ENCODE results near the gene ERMP1.
"Not testable (repeated sequence)": the region's sequence is repeated elsewhere in the genome, so short reads cannot be mapped to it uniquely, and the experiment has no call there.

The ERMP1 gene

GRCh38 chr9:5817862-5818261 lies 15.1 kb downstream of the ERMP1 start:
- DNase-seq = no peak

DNA sequence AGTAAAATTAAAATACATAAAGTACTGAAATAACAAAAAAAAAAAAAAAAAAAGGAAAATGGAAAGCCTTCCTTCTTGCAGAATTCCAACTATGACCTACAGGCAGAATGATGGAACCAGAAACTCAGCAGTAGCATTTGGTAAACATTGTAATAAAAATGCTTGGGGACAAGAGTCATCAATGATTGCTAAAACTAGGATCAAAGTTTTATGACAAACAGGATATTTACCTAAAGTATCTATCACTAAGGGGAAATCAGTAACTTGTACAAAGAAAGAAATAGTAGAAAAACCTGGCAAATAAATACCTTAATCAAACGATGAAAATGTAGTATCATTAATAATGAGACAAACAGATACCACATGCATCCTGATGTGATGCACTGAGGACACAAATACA lies 17.5 kb downstream of the ERMP1 start:
- no peak for DNase-seq

DNA sequence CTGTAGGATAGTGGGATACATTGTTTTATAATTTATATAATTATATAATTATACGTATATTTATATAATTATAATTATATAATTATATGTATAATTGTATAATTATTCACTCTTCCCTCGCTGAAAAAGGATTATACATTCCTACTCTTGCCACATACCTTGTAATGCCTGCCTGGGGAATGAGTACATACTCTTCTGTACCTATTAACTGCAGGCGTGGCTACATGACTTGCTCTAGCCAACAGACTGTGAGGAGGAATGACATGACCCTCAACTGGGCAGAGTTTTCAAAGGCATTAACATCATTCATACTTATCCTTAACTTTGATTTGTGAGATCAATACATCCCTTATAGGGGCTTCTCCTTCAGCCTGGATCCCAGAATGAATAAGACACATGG lies 19.1 kb downstream of the ERMP1 start:
- DNase-seq = no peak

DNA sequence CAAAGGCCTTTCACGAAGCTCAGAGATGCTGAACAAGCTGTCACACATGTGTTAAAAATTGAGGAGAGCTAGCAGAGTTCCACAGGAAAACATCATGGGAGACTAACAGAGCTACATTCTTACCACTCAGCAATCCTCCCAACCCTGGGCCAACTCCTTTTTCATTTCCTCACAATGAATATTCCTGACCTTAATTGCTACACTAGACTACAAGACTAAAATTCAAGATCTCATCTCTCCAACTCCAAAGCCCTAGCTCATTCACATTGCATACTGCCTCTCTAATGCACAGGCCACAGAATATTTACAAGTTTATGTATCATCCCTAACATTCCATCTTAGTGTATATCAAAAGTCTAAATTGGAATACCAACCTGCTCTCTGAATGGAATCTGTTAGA lies 21.2 kb downstream of the ERMP1 start:
- no peak for DNase-seq

GRCh38 chr9:5805478-5805877 lies 27.4 kb downstream of the ERMP1 start:
- DNase-seq = no peak

DNA sequence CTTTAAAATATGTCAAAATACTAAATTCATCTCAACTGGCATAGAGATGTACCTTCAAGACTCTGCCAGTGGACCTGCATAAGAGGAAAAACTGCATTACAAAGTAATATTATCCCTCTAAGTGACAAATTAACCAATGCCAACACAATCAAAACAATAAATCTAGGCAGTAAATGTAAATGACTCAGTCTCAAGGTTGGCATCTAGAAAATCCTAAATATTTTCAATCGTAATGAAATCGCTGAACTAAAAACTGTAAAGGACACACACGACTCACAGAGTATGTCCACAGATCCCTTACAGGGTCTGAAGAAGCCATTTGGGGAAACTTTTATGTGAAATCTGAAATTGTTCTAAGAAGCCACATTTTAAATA lies 31.2 kb downstream of the ERMP1 start:
- DNase-seq = no peak

DNA sequence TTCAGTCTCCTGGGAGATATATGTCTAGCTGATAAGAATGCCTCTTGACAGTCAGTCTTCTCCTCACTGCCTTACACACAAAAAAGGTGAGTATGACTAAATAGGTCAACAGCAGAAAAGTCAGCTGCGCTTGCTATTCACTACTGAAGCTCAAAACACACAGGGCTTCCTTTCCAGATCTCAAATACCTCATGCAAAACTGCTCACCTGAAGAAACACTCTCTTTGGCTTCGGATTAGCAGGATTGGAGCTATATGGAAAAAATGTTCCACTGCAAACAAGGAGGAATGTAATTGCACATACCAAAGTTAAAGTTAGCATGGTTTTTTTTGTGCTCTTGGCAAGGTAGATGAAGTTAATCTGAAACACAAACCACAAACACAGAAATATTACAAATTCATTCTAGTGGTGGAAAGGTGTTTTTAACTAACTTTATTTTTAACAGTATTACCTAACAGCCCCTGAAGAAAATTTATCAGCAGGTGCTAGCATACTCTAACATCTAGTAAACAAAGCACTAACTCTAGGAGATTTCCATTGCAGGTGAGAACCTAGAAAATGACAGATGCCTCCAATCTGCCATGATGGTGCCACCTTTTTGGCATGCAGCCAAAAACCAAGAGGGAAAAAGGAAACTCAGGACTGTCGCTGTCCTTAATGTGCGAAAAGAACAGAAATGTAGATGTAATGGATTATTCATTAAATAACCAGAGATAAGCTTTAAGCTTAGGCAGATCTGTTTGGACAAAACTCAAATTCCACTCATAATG lies 31.8 kb downstream of the ERMP1 start:
- DNase-seq = no peak

GRCh38 chr9:5800378-5800777 lies 32.5 kb downstream of the ERMP1 start:
- DNase-seq = not testable (repeated sequence)

GRCh38 chr9:5799314-5799713 lies 33.6 kb downstream of the ERMP1 start:
- DNase-seq = no peak

- DNase-seq = no peak
Observed at GRCh38 chr9:5798581-5798980, 34.3 kb downstream of the ERMP1 start.

GRCh38 chr9:5796298-5796697 lies 36.6 kb downstream of the ERMP1 start:
- no peak for DNase-seq

DNA sequence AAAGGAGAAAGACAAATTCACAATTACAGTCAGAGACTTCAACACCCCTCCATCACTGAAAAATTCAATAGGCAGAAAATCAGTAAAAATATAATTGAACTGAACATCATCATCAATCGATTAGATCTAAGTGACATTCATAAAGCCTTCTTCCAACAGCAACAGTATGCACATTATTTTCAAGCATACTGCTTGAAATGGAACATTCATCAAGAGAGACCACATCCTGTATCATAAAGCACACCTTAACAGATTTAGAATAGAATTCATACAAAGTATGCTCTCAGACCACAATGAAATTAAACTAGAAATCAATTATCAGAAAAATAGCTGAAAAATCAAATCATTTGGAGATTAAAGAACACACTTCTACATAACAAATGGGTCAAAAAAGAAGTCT lies 39.1 kb downstream of the ERMP1 start:
- DNase-seq = no peak

- no peak for DNase-seq
Observed at GRCh38 chr9:5791870-5792269, 41.0 kb downstream of the ERMP1 start.

- DNase-seq = no peak
Observed at GRCh38 chr9:5790923-5791322, 42.0 kb downstream of the ERMP1 start.

DNA sequence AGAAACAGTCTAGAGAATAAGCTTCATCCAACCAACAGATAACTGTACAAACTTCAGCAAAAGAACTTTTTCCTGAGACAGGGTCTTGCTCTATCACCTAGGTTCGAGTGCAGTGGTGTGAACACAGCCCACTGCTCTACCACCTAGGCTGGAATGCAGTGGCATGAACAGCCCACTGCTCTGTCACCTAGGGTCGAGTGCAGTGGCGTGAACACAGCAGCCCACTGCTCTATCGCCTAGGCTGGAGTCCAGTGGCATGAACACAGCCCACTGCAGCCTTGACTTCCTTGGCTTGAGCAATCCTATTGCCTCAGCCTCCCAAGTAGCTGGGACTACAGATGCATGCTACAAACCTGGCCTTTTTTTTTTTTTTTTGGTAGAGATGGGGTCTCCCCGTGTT lies 43.4 kb downstream of the ERMP1 start:
- no peak for DNase-seq

GRCh38 chr9:5787759-5788302 lies 45.1 kb downstream of the ERMP1 start:
- no peak for DNase-seq

GRCh38 chr9:5787220-5787619 lies 45.7 kb downstream of the ERMP1 start:
- no peak for DNase-seq

GRCh38 chr9:5786370-5787127 lies 46.4 kb downstream of the ERMP1 start:
- DNase-seq = no peak

GRCh38 chr9:5784526-5785315 lies 48.2 kb downstream of the ERMP1 start:
- DNase-seq = no peak

GRCh38 chr9:5783982-5784381 lies 48.9 kb downstream of the ERMP1 start:
- DNase-seq = no peak

DNA sequence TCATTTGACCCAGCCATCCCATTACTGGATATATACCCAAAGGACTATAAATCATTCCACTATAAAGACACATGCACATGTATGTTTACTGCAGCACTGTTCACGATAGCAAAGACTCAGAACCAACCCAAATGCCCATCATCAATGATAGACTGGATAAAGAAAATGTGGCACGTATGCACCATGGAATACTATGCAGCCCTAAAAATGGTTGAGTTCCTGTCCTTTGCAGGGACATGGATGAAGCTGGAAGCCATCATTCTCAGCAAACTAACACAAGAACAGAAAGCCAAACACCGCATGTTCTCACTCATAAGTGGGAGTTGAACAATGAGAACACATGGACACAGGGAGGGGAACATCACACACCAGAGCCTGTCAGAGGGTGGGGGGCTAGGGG lies 49.5 kb downstream of the ERMP1 start:
- not testable (repeated sequence) for DNase-seq

DNA sequence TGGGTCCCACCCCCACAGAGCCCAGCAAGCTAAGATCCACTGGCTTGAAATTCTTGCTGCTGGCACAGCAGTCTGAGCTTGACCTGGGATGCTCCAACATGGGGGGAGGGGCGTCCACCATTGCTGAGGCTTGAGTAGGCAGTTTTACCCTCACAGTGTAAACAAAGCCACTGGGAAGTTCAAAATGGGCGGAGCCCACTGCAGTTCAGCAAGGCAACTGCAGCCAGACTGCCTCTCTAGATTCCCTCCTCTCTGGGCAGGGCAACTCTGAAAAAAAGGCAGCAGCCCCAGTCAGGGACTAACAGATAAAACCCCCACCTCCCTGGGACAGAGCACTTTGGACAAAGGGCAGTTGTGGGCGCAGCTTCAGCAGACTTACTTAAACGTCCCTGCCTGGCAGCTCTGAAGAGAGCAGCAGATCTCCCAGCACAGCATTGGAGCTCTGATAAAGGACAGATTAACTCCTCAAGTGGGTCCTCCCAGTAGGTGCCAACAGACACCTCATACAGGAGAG lies 53.2 kb downstream of the ERMP1 start:
- not testable (repeated sequence) for DNase-seq

DNA sequence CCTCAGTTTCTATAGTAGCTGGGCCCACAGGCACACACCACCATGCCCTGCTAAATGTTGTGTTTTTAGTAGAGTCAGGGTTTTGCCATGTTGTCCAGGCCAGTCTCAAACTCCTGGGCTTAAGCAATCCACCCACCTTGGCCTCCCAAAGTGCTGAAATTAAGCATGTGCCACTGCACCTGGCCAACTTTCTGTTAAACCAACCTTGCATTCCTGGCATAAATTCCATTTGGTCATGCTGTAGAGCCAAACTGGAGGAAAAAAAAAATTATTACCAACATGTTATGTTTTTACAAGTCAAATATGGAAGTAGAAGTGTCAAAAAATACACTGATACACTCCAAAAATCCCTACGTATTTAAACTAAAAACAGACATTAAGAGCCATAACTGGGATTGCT lies 54.1 kb downstream of the ERMP1 start:
- DNase-seq = no peak
